Lower lobe of right lung (tissue), 2 donors: Measurements from ENCODE around the gene CHST13. TPM values are rescaled to one million over a fixed set of nuclear protein-coding genes. Genes with fewer than 3 reads are reported as not detected.

Experiments
- ATAC-seq, 2 donors: fragments of 200-7000 bp; cut with Tn5 transposase; one replicate each; pipeline ENCODE4 v1.9.1; 2020 to 2022; ENCODE audit warnings: mild to moderate bottlenecking in 2 of 2, moderate library complexity in 2 of 2
- DNase-seq: peaks from one replicate; pipeline ENCODE4 v3.0.0-alpha.2; 2020
- H3K27ac ChIP-seq: fragments of 200-600 bp; one replicate; pipeline ENCODE4 v1.8.0; 2022
- H3K27me3 ChIP-seq: fragments of 200-600 bp; one replicate; pipeline ENCODE4 v1.8.0; 2022; ENCODE audit warnings: low read depth
- H3K36me3 ChIP-seq: fragments of 200-600 bp; one replicate; pipeline ENCODE4 v1.8.0; 2022; ENCODE audit warnings: mild to moderate bottlenecking
- H3K4me1 ChIP-seq: fragments of 200-600 bp; one replicate; pipeline ENCODE4 v1.8.0; 2022
- H3K4me3 ChIP-seq: fragments of 200-600 bp; one replicate; pipeline ENCODE4 v1.8.0; 2022; ENCODE audit warnings: mild to moderate bottlenecking
- H3K9me3 ChIP-seq: fragments of 200-600 bp; one replicate; pipeline ENCODE4 v1.8.0; 2022
- CTCF ChIP-seq: fragments of 200-600 bp; IDR thresholded peaks from one replicate; pipeline ENCODE4 v1.8.0; 2022; ENCODE audit warnings: antibody characterized with exemption, mild to moderate bottlenecking
- intact Hi-C: fragments of 100-400 bp; cut with DNase I; formaldehyde crosslinking; loops from one replicate; pipeline ENCODE4 v1.11.0; 2022
- total RNA-seq: library from RNA; stranded (reverse); fragmentation: NEBNext Ultra II Directional; extraction: Animal tissue kit (Norgen Biotek cat#: 25700); gene quantifications from one replicate; pipeline ENCODE4 v1.2.1, GENCODE V29; 2021
- donor health status: DM: no; HTN: yes; CAD: no; lungs with severe emphysema.

Gene CHST13
- total RNA-seq, 1 donor from 2014 or later = 1.5 TPM

- Histone ChIP-seq H3K9me3 (no peaks in the 10 kb centered on the region), H3K27ac (no peak within 1 kb of the TSS), H3K36me3 (no peaks in the 10 kb centered on the region), H3K4me3 (no peak within 1 kb of the TSS), H3K4me1 (no peaks in the 10 kb centered on the region), H3K27me3 (no peaks in the 10 kb centered on the region)
- intact Hi-C loops = no loop called here
- DNase-seq (no peak), ATAC-seq (no peak)
- no peak for TF ChIP-seq CTCF
Measured at GRCh38 chr3:126558336-126559071, 34.5 kb downstream of the CHST13 start, which contains the start of gene C3orf22. Gene C3orf22 (minus strand): TSS chr3:126558932. CDS start chr3:126553390, 5,542 bp downstream.

- TF ChIP-seq CTCF = no peak
- no peaks in the 10 kb centered on the region for H3K36me3 ChIP-seq
- no peaks in the 10 kb centered on the region for H3K4me1 ChIP-seq
- H3K9me3 ChIP-seq = no peaks in the 10 kb centered on the region
- DNase-seq = no peak
- no peaks in the 10 kb centered on the region for H3K27me3 ChIP-seq
- H3K4me3 ChIP-seq = no peak overlapping the region
- ATAC-seq = no peak
- intact Hi-C loops = no loop called here
- H3K27ac ChIP-seq = no peak overlapping the region
Measured at GRCh38 chr3:126562737-126563276, 38.9 kb downstream of the CHST13 start.

- ATAC-seq = no peak
- H3K4me3 ChIP-seq = no peak overlapping the region
- no peak for TF ChIP-seq CTCF
- no peaks in the 10 kb centered on the region for H3K4me1 ChIP-seq
- no peak overlapping the region for H3K27ac ChIP-seq
- DNase-seq = no peak
- no peaks in the 10 kb centered on the region for H3K36me3 ChIP-seq
- no peaks in the 10 kb centered on the region for H3K27me3 ChIP-seq
- H3K9me3 ChIP-seq = no peaks in the 10 kb centered on the region
- intact Hi-C loops = no loop called here
Measured at GRCh38 chr3:126567696-126568438, 43.9 kb downstream of the CHST13 start.

GRCh38 chr3:126568776-126569342 is 44.9 kb downstream of the CHST13 start:
- no peak for DNase-seq
- Histone ChIP-seq H3K36me3 (no peaks in the 10 kb centered on the region), H3K27me3 (no peaks in the 10 kb centered on the region), H3K4me3 (no peak overlapping the region), H3K4me1 (no peaks in the 10 kb centered on the region), H3K9me3 (no peaks in the 10 kb centered on the region), H3K27ac (no peak overlapping the region)
- intact Hi-C loops = no loop called here
- ATAC-seq = no peak
- no peak for TF ChIP-seq CTCF

GRCh38 chr3:126569390-126569975 is 45.5 kb downstream of the CHST13 start:
- ATAC-seq (peak in 1 of 2 donors; percentile 9), DNase-seq (no peak)
- no peaks in the 10 kb centered on the region for H3K27me3 ChIP-seq
- H3K27ac ChIP-seq = no peak overlapping the region
- H3K9me3 ChIP-seq = no peaks in the 10 kb centered on the region
- no peak for TF ChIP-seq CTCF
- no peak overlapping the region for H3K4me3 ChIP-seq
- H3K36me3 ChIP-seq = no peaks in the 10 kb centered on the region
- intact Hi-C loops = no loop called here
- H3K4me1 ChIP-seq = no peaks in the 10 kb centered on the region
